GM23338 (cell line): ENCODE results near the gene DNAI7. TPM values are rescaled to one million over a fixed set of nuclear protein-coding genes. Genes with fewer than 3 reads are reported as not detected.

Source experiments
- ATAC-seq: fragments of 200-7000 bp; cut with Tn5 transposase; 3 replicates; pipeline ENCODE4 v1.9.1; 2020
- DNase-seq: peaks from one replicate; pipeline ENCODE4 v3.0.0-alpha.2; 2015; ENCODE audit warnings: low spot score
- H2AFZ ChIP-seq: fragments of 200-600 bp; sonication (generic); 2 replicates; pipeline ENCODE4 v1.8.0; 2016; ENCODE audit warnings: antibody characterized with exemption, mild to moderate bottlenecking, moderate library complexity
- H3F3A ChIP-seq: fragments of 200-600 bp; sonication (generic); replicated peaks from 2 replicates; pipeline ENCODE4 v1.8.0; 2017; ENCODE audit warnings: antibody characterized with exemption, mixed run types, low read depth
- H3K27ac ChIP-seq: fragments of 200-600 bp; sonication (generic); 2 replicates; pipeline ENCODE4 v1.6.1; 2016; ENCODE audit warnings: low read depth
- H3K27me3 ChIP-seq: fragments of 200-600 bp; sonication (generic); 2 replicates; pipeline ENCODE4 v1.8.0; 2016; ENCODE audit warnings: mild to moderate bottlenecking, mixed run types, moderate library complexity; ENCODE audit not compliant: insufficient read depth
- H3K36me3 ChIP-seq: fragments of 200-600 bp; sonication (generic); 2 replicates; pipeline ENCODE4 v1.8.0; 2016; ENCODE audit warnings: mild to moderate bottlenecking; ENCODE audit not compliant: insufficient read depth
- H3K4me1 ChIP-seq: fragments of 200-600 bp; sonication (generic); 2 replicates; pipeline ENCODE4 v1.8.0; 2016; ENCODE audit warnings: mild to moderate bottlenecking, moderate library complexity; ENCODE audit not compliant: insufficient read depth
- H3K4me2 ChIP-seq: fragments of 200-600 bp; sonication (generic); 2 replicates; pipeline ENCODE4 v1.7.1; 2017; ENCODE audit warnings: mixed run types
- H3K4me3 ChIP-seq: fragments of 200-600 bp; sonication (generic); 2 replicates; pipeline ENCODE4 v1.6.1; 2016; ENCODE audit warnings: mixed run types
- H3K79me2 ChIP-seq: fragments of 200-600 bp; sonication (generic); replicated peaks from 2 replicates; pipeline ENCODE4 v1.8.0; 2017; ENCODE audit warnings: mild to moderate bottlenecking; ENCODE audit not compliant: insufficient read depth
- H3K9me2 ChIP-seq: fragments of 200-600 bp; sonication (generic); 2 replicates; pipeline ENCODE4 v1.8.0; 2017; ENCODE audit not compliant: insufficient read depth
- H4K20me1 ChIP-seq: fragments of 200-600 bp; sonication (generic); replicated peaks from 2 replicates; pipeline ENCODE4 v1.8.0; 2017; ENCODE audit warnings: mild to moderate bottlenecking; ENCODE audit not compliant: insufficient read depth
- H3K27ac Mint-ChIP-seq: 2 replicates; pipeline ENCODE4 v1.8.0; 2020; ENCODE audit warnings: inconsistent platforms, mild to moderate bottlenecking, moderate library complexity, mixed read lengths
- H3K27me3 Mint-ChIP-seq: 3 replicates; pipeline ENCODE4 v1.8.0; 2022; ENCODE audit warnings: low read depth, mild to moderate bottlenecking, moderate library complexity, mixed read lengths, inconsistent platforms; ENCODE audit not compliant: insufficient read depth, poor library complexity
- H3K36me3 Mint-ChIP-seq: 3 replicates; pipeline ENCODE4 v1.8.0; 2021; ENCODE audit warnings: low read depth, mild to moderate bottlenecking, inconsistent platforms, moderate library complexity, mixed read lengths
- H3K4me1 Mint-ChIP-seq: 3 replicates; pipeline ENCODE4 v1.8.0; 2020; ENCODE audit warnings: mild to moderate bottlenecking, inconsistent platforms, mixed read lengths
- H3K4me3 Mint-ChIP-seq: 3 replicates; pipeline ENCODE4 v1.8.0; 2021; ENCODE audit warnings: moderate library complexity, mild to moderate bottlenecking, inconsistent platforms, mixed read lengths
- H3K9me3 Mint-ChIP-seq: 3 replicates; pipeline ENCODE4 v1.8.0; 2020; ENCODE audit warnings: moderate library complexity, mild to moderate bottlenecking, inconsistent platforms, mixed read lengths
- CREB1 ChIP-seq: fragments of 250-450 bp; sonication (Bioruptor Pico); IDR thresholded peaks from 2 replicates; pipeline ENCODE4 v1.5.0; 2020; ENCODE audit warnings: low read depth, mild to moderate bottlenecking, moderate library complexity
- EZH2 ChIP-seq: fragments of 200-600 bp; sonication (generic); IDR thresholded peaks from one replicate; pipeline ENCODE4 v1.8.0; 2017; ENCODE audit warnings: antibody characterized with exemption, mild to moderate bottlenecking, low read depth; ENCODE audit not compliant: unreplicated experiment
- EZH2phosphoT487 ChIP-seq: fragments of 200-600 bp; sonication (generic); IDR thresholded peaks from one replicate; pipeline ENCODE4 v1.8.1; 2018; ENCODE audit warnings: antibody characterized with exemption; ENCODE audit not compliant: unreplicated experiment
- JUNB ChIP-seq: IDR thresholded peaks from one replicate; pipeline ENCODE4 v1.6.1; 2016; ENCODE audit warnings: antibody characterized with exemption; ENCODE audit not compliant: unreplicated experiment
- POLR2AphosphoS5 ChIP-seq: IDR thresholded peaks from 2 replicates; pipeline ENCODE4 v1.6.1; 2016; ENCODE audit warnings: antibody characterized with exemption, low read depth
- STAT1 ChIP-seq: IDR thresholded peaks from one replicate; pipeline ENCODE4 v1.6.1; 2016; ENCODE audit warnings: antibody characterized with exemption; ENCODE audit not compliant: unreplicated experiment
- ZNF114 ChIP-seq: fragments of 250-450 bp; sonication (Bioruptor Pico); IDR thresholded peaks from 2 replicates; pipeline ENCODE4 v1.5.0; 2020; ENCODE audit warnings: mild to moderate bottlenecking, moderate library complexity
- polyA plus RNA-seq: library from polyadenylated mRNA; unstranded; fragments of >200 nt; fragmentation: Nextera tagmentation; extraction: Ambion mirVana; gene quantifications from 2 replicates; pipeline ENCODE4 v1.2.1, GENCODE V29; 2016
- total RNA-seq: library from RNA; depleted of rRNA; stranded (reverse); fragments of >200 nt; shearing (Covaris generic); gene quantifications from 2 replicates; pipeline ENCODE4 v1.2.3, GENCODE V29; 2014
- TF ChIP-seq, protein P1 (sequence below), 2 experiments: fragments of 200-600 bp in 1 of 2; sonication (generic) in 1 of 2; conservative IDR thresholded peaks; 2 replicates each; pipeline versions ENCODE4 v1.5.1 to v1.6.1; 2016 to 2017; ENCODE audit warnings: antibody characterized with exemption in 2 of 2, low read depth in 2 of 2, mild to moderate bottlenecking in 2 of 2, moderate library complexity in 1 of 2
- TF ChIP-seq, protein P2 (sequence below): IDR thresholded peaks from one replicate; pipeline ENCODE4 v1.6.1; 2018; ENCODE audit warnings: antibody characterized with exemption; ENCODE audit not compliant: unreplicated experiment
- TF ChIP-seq, protein P3 (sequence below): IDR thresholded peaks from 2 replicates; pipeline ENCODE4 v1.6.1; 2016; ENCODE audit warnings: antibody characterized with exemption

The DNAI7 gene
- total and polyA plus RNA-seq, 2 experiments from 2014 or later, result 0.08 TPM; not detected in 1

DNA sequence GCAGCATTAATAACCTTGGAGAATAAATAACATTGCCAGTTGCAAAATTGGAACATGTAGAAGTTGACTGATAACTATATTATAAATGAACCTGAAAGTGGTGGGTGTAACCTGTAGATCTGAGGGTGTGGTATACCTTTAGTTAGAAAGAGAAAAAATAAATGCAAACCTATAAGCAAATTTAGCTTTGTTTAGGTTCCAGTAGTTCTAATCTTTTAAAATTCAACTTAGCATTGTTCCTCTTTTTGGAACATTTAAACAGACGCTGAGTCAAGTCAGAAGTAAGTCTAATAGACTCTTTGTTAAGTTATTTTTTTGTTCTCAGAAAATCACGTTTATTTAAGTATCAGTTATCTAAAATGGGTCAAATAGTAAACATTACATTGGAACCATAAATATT, 120.0 kb downstream of the DNAI7 start (continued):
- TF ChIP-seq, protein P1, sequence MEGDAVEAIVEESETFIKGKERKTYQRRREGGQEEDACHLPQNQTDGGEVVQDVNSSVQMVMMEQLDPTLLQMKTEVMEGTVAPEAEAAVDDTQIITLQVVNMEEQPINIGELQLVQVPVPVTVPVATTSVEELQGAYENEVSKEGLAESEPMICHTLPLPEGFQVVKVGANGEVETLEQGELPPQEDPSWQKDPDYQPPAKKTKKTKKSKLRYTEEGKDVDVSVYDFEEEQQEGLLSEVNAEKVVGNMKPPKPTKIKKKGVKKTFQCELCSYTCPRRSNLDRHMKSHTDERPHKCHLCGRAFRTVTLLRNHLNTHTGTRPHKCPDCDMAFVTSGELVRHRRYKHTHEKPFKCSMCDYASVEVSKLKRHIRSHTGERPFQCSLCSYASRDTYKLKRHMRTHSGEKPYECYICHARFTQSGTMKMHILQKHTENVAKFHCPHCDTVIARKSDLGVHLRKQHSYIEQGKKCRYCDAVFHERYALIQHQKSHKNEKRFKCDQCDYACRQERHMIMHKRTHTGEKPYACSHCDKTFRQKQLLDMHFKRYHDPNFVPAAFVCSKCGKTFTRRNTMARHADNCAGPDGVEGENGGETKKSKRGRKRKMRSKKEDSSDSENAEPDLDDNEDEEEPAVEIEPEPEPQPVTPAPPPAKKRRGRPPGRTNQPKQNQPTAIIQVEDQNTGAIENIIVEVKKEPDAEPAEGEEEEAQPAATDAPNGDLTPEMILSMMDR (conservative IDR thresholded peaks at IDR 0.05; ENCODE audit: low read depth in 2 of 2), result no peak
- TF ChIP-seq POLR2AphosphoS5 (no peak), STAT1 (no peak), EZH2 (no peak), CREB1 (no peak)
- TF ChIP-seq, protein P2, sequence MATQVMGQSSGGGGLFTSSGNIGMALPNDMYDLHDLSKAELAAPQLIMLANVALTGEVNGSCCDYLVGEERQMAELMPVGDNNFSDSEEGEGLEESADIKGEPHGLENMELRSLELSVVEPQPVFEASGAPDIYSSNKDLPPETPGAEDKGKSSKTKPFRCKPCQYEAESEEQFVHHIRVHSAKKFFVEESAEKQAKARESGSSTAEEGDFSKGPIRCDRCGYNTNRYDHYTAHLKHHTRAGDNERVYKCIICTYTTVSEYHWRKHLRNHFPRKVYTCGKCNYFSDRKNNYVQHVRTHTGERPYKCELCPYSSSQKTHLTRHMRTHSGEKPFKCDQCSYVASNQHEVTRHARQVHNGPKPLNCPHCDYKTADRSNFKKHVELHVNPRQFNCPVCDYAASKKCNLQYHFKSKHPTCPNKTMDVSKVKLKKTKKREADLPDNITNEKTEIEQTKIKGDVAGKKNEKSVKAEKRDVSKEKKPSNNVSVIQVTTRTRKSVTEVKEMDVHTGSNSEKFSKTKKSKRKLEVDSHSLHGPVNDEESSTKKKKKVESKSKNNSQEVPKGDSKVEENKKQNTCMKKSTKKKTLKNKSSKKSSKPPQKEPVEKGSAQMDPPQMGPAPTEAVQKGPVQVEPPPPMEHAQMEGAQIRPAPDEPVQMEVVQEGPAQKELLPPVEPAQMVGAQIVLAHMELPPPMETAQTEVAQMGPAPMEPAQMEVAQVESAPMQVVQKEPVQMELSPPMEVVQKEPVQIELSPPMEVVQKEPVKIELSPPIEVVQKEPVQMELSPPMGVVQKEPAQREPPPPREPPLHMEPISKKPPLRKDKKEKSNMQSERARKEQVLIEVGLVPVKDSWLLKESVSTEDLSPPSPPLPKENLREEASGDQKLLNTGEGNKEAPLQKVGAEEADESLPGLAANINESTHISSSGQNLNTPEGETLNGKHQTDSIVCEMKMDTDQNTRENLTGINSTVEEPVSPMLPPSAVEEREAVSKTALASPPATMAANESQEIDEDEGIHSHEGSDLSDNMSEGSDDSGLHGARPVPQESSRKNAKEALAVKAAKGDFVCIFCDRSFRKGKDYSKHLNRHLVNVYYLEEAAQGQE, result no peak
- TF ChIP-seq, protein P3, sequence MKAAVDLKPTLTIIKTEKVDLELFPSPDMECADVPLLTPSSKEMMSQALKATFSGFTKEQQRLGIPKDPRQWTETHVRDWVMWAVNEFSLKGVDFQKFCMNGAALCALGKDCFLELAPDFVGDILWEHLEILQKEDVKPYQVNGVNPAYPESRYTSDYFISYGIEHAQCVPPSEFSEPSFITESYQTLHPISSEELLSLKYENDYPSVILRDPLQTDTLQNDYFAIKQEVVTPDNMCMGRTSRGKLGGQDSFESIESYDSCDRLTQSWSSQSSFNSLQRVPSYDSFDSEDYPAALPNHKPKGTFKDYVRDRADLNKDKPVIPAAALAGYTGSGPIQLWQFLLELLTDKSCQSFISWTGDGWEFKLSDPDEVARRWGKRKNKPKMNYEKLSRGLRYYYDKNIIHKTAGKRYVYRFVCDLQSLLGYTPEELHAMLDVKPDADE, result no peak

DNA sequence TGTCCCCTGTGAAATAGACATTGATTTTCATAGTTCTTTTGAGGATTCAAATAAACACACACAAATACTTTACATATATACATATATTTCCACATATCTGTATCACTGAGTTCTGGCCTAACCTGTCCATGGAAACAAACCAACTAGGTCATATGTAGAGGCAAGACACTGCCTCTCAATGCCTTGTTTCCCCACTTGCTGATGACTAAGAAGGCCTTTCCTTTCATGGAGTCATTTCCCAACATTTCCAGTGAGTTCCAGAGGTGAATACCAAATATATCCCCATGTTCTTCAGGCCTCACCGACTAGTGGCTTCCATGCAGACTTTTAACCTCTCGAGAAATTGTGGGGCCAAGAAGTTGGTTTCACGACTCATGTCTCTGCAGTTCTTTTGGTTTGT, 120.8 kb downstream of the DNAI7 start:
- Histone ChIP-seq H3K4me1 (no peaks in the 10 kb centered on the region), H3K4me2 (no peak overlapping the region), H3K27ac (no peak overlapping the region), H4K20me1 (no peaks in the 10 kb centered on the region), H3K79me2 (no peaks in the 10 kb centered on the region), H3K27me3 (no peaks in the 10 kb centered on the region), H3K36me3 (no peaks in the 10 kb centered on the region), H2AFZ (no peak overlapping the region), H3F3A (no peaks in the 10 kb centered on the region), H3K4me3 (no peak overlapping the region), H3K9me2 (no peaks in the 10 kb centered on the region)
- Mint-ChIP-seq H3K36me3 (no peaks in the 10 kb centered on the region), H3K4me3 (no peak overlapping the region), H3K27ac (no peak overlapping the region), H3K9me3 (no peaks in the 10 kb centered on the region), H3K4me1 (no peaks in the 10 kb centered on the region), H3K27me3 (peaks cover 5% of the 10 kb centered on the region)
- ATAC-seq (no peak), DNase-seq (no peak)
- TF ChIP-seq, protein P3, result no peak
- TF ChIP-seq, protein P1 (conservative IDR thresholded peaks at IDR 0.05; ENCODE audit: low read depth in 2 of 2), result no peak
- TF ChIP-seq EZH2phosphoT487 (no peak), ZNF114 (CRISPR knock-in tag) (no peak), CREB1 (no peak), JUNB (no peak)
